ENCODE results near the gene PRCP. TPM values are rescaled to one million over a fixed set of nuclear protein-coding genes. Genes with fewer than 3 reads are reported as not detected.
"Not testable (repeated sequence)": the region's sequence is repeated elsewhere in the genome, so short reads cannot be mapped to it uniquely, and the experiment has no call there.

PRCP gene
- total and polyA plus RNA-seq, 9 donors, result 36.4 to 184 (median 62.8) TPM

DNA sequence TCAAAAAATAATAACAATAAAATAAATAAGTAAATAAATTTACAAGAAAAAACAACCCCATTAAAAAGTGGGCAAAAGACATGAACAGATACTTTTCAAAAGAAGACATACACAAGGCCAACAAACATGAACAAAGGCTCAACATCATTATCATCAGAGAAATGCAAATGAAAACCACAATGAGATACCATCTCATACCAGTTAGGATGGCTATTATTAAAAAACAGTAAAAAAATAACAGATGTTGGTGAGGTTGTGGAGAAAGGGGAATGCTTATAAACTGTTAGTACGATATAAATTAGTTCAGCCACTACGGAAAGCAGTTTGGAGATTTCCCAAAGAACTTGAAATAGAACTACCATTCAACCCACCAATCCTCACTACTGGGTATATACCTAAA, 44.6 kb downstream of the PRCP start:
- Histone ChIP-seq H3K27me3 (no peaks in the 10 kb centered on the region), H3K36me3 (no peaks in the 10 kb centered on the region), H3K4me1 (ENCODE audit: insufficient read depth) (no peaks in the 10 kb centered on the region), H3K27ac (no peak overlapping the region), H3K4me3 (no peak overlapping the region), H3K9me3 (no peaks in the 10 kb centered on the region)
- TF ChIP-seq, protein P1, sequence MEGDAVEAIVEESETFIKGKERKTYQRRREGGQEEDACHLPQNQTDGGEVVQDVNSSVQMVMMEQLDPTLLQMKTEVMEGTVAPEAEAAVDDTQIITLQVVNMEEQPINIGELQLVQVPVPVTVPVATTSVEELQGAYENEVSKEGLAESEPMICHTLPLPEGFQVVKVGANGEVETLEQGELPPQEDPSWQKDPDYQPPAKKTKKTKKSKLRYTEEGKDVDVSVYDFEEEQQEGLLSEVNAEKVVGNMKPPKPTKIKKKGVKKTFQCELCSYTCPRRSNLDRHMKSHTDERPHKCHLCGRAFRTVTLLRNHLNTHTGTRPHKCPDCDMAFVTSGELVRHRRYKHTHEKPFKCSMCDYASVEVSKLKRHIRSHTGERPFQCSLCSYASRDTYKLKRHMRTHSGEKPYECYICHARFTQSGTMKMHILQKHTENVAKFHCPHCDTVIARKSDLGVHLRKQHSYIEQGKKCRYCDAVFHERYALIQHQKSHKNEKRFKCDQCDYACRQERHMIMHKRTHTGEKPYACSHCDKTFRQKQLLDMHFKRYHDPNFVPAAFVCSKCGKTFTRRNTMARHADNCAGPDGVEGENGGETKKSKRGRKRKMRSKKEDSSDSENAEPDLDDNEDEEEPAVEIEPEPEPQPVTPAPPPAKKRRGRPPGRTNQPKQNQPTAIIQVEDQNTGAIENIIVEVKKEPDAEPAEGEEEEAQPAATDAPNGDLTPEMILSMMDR (IDR thresholded peaks at IDR 0.05), result no peak
- no peak for DNase-seq
- 97 to 98% (median 97%) methylated on average over 2 of the region's 2 CpGs for WGBS, 3 donors
- intact Hi-C loops (cut with DNase I), result no loop called here

DNA sequence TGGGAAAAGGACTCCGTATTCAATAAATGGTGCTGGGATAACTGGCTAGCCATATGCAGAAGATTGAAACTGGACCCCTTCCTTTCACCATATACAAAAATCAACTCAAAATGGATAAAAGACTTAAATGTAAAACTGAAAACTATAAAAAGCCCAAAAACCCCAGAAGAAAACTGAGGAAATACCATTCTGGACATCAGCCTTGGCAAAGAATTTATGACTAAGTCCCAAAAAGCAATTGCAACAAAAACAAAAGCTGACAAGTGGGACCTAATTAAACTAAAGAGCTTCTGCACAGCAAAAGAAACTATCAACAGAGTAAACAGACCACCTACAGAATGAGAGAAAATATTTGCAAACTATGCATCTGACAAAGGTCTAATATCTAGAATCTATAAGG, 45.3 kb downstream of the PRCP start:
- H3K27ac ChIP-seq; H3K4me1 ChIP-seq (ENCODE audit: insufficient read depth); H3K36me3 ChIP-seq; H3K27me3 ChIP-seq; H3K4me3 ChIP-seq; DNase-seq; H3K9me3 ChIP-seq; intact Hi-C loops (cut with DNase I): not testable (repeated sequence)
- WGBS, 3 donors, result 86 to 99% (median 97%) methylated on average over 1 of the region's 1 CpG

DNA sequence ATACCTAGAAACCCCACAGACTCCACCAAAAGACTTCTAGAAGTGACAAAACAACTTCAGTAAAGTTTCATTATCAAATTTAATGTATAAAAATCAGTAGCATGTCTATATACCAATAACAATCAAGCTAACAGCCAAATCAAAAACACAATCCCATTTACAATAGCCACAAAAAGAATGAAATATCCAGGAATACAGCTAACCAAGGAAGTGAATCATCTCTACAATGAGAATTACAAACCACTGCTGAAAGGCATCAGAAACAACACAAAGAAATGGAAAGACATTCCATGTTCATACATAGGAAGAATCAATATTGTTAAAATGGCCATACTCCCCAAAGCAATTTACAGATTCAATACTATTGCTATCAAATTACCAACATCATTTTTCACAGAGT, 46.0 kb downstream of the PRCP start:
- intact Hi-C loops (cut with DNase I), result no loop called here
- TF ChIP-seq, protein P1 (IDR thresholded peaks at IDR 0.05), result no peak
- no peak for TF ChIP-seq POLR2A (IDR thresholded peaks at IDR 0.05)
- TF ChIP-seq EP300 (IDR thresholded peaks at IDR 0.05), result no peak
- DNase-seq, result no peak
- H3K27ac ChIP-seq, result no peak overlapping the region
- no peaks in the 10 kb centered on the region for H3K9me3 ChIP-seq
- no peak overlapping the region for H3K4me3 ChIP-seq
- no peaks in the 10 kb centered on the region for H3K27me3 ChIP-seq
- no peaks in the 10 kb centered on the region for H3K4me1 ChIP-seq (ENCODE audit: insufficient read depth)
- no peaks in the 10 kb centered on the region for H3K36me3 ChIP-seq

GRCh38 chr11:82848829-82849228, 51.4 kb downstream of the PRCP start:
- Histone ChIP-seq H3K4me3 (no peak overlapping the region), H3K9me3 (no peaks in the 10 kb centered on the region), H3K36me3 (no peaks in the 10 kb centered on the region), H3K27ac (no peak overlapping the region), H3K4me1 (ENCODE audit: insufficient read depth) (no peaks in the 10 kb centered on the region), H3K27me3 (no peaks in the 10 kb centered on the region)
- intact Hi-C loops (cut with DNase I), result no loop called here
- DNase-seq, result no peak
- TF ChIP-seq EP300 (IDR thresholded peaks at IDR 0.05) (no peak), POLR2A (IDR thresholded peaks at IDR 0.05) (no peak)
- TF ChIP-seq, protein P1 (IDR thresholded peaks at IDR 0.05), result no peak

- Histone ChIP-seq H3K27me3 (no peaks in the 10 kb centered on the region), H3K27ac (no peak overlapping the region), H3K9me3 (no peaks in the 10 kb centered on the region), H3K4me3 (no peak overlapping the region), H3K36me3 (no peaks in the 10 kb centered on the region), H3K4me1 (ENCODE audit: insufficient read depth) (no peaks in the 10 kb centered on the region)
- DNase-seq, result no peak
- WGBS, 3 donors, result 90 to 92% (median 92%) methylated on average over 7 of the region's 7 CpGs
- intact Hi-C loops (cut with DNase I), result no loop called here
- TF ChIP-seq POLR2A (IDR thresholded peaks at IDR 0.05) (no peak), EP300 (IDR thresholded peaks at IDR 0.05) (no peak)
- TF ChIP-seq, protein P1 (IDR thresholded peaks at IDR 0.05), result no peak
These were observed 54.6 kb downstream of the PRCP start for GRCh38 chr11:82845356-82846353.

All from ovary (tissue), 9 donors.